C4-2B (cell line): ENCODE results near the gene GOLGA1.

Experiments used
- ZFX ChIP-seq: fragments of 450-650 bp; IDR thresholded peaks from 2 replicates; pipeline ENCODE4 v1.6.1; 2017
- TF ChIP-seq, protein P1 (sequence below): fragments of 450-650 bp; conservative IDR thresholded peaks from 2 replicates; pipeline ENCODE4 v1.5.1; 2017; ENCODE audit warnings: mild to moderate bottlenecking

DNA sequence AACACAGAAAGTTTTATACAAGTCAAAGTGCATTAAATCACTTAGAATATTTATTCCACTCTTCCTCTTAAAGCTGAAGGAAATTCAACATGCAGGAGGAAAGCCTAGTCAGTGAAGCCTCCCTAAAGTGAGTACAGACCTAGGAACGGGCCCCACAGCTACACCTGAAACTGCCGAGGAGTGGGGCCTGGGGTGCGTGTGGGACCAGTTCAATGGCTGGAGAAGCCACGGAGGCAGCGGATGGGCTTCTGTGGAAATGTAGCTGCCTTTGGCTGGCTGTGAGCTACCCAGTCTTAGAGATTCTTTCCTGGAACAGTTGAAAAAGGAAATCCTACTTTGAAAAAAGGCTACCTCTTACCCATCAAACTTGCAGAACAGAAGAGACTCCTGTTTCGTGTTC lies 62.4 kb downstream of the GOLGA1 start:
- TF ChIP-seq, protein P1, sequence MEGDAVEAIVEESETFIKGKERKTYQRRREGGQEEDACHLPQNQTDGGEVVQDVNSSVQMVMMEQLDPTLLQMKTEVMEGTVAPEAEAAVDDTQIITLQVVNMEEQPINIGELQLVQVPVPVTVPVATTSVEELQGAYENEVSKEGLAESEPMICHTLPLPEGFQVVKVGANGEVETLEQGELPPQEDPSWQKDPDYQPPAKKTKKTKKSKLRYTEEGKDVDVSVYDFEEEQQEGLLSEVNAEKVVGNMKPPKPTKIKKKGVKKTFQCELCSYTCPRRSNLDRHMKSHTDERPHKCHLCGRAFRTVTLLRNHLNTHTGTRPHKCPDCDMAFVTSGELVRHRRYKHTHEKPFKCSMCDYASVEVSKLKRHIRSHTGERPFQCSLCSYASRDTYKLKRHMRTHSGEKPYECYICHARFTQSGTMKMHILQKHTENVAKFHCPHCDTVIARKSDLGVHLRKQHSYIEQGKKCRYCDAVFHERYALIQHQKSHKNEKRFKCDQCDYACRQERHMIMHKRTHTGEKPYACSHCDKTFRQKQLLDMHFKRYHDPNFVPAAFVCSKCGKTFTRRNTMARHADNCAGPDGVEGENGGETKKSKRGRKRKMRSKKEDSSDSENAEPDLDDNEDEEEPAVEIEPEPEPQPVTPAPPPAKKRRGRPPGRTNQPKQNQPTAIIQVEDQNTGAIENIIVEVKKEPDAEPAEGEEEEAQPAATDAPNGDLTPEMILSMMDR = no peak
- no peak for TF ChIP-seq ZFX
